Duodenal mucosa (tissue), 2 donors: ENCODE data around the gene NRXN2.

ENCODE experiments used
- H3K27ac ChIP-seq: one replicate; pipeline ENCODE4 v1.7.0; 2013; ENCODE audit warnings: low read depth, low read length
- H3K27me3 ChIP-seq, 2 donors: one replicate each; pipeline ENCODE4 v1.7.0; 2013; ENCODE audit warnings: low read length in 2 of 2, control low read depth in 1 of 2; ENCODE audit not compliant: insufficient read depth in 2 of 2, control insufficient read depth in 1 of 2
- H3K36me3 ChIP-seq, 2 donors: one replicate each; pipeline ENCODE4 v1.7.0; 2013; ENCODE audit warnings: low read length in 2 of 2, control low read depth in 1 of 2; ENCODE audit not compliant: insufficient read depth in 2 of 2, control insufficient read depth in 1 of 2
- H3K4me1 ChIP-seq, 2 donors: one replicate each; pipeline ENCODE4 v1.7.0; 2013; ENCODE audit warnings: low read length in 2 of 2, control low read depth in 1 of 2; ENCODE audit not compliant: insufficient read depth in 2 of 2, control insufficient read depth in 1 of 2
- H3K4me3 ChIP-seq, 2 donors: one replicate each; pipeline ENCODE4 v1.7.0; 2013; ENCODE audit warnings: low read length in 2 of 2, low read depth in 1 of 2
- H3K9ac ChIP-seq, 2 donors: one replicate each; pipeline ENCODE4 v1.7.0; 2013; ENCODE audit warnings: low read length in 2 of 2, low read depth in 1 of 2
- H3K9me3 ChIP-seq, 2 donors: one replicate each; pipeline ENCODE4 v1.7.0; 2013; ENCODE audit warnings: low read length in 2 of 2, control low read depth in 1 of 2; ENCODE audit not compliant: control insufficient read depth in 1 of 2

Gene NRXN2

DNA sequence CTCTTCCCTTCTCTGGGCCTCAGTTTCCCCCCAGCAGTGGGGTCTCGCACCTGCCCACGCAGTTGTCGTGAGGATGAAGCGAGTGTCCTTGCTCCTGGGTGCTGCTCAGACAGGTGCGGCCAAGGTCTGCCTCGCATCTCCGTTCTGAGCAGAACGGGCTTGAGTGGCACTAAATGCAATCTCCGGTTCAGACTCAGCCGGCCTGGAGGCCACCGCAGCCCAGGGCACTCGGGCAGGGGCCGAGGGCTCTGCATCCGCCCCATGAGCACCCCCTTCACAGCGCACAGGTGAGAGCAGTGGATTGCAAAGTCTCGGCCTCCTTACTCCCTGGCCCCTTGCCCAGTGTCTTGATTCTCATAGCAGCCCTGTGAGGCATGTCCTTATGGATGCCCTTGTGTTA lies 162.1 kb downstream of the NRXN2 start:
- Histone ChIP-seq H3K4me1 (no peaks in the 10 kb centered on the region), H3K9me3 (no peaks in the 10 kb centered on the region), H3K27me3 (no peaks in the 10 kb centered on the region), H3K4me3 (no peak overlapping the region), H3K27ac (no peak overlapping the region), H3K9ac (no peak overlapping the region), H3K36me3 (no peaks in the 10 kb centered on the region)

DNA sequence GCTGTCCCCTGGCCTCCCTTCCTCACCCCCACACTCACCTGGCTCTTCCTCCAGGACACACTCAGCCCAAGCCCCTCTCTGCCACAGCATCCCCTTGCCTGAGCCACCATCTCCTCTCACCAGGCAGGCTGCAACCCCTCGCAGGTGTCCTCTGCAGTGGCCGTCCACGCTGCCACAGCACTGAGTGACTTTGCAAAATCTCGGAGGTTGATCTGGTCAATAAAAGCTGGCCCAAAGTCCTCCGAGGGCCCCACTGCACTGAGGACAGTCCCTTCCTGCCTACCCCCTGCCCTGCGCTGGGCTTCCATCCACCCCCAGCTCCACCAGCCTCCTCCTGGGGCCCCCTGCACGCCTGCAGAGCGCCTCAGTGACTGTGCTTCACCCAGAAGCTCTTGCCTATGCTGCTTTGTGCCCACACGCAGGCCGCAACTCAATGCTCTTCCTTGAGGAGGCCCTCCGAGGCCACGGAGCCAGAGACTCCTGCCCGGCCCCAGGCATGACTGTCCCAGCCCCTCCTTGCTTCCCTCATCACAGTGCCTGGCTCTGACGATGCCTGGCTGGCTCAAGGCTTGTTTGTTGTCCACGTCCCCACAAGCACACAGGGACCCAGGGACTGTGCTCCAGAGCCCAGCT lies 162.7 kb downstream of the NRXN2 start:
- H3K4me3 ChIP-seq = no peak overlapping the region
- H3K9me3 ChIP-seq = no peaks in the 10 kb centered on the region
- H3K9ac ChIP-seq = no peak overlapping the region
- no peak overlapping the region for H3K27ac ChIP-seq
- peaks cover 0 to 1% of the 10 kb centered on the region in 2 donors for H3K4me1 ChIP-seq
- no peaks in the 10 kb centered on the region for H3K36me3 ChIP-seq
- no peaks in the 10 kb centered on the region for H3K27me3 ChIP-seq

DNA sequence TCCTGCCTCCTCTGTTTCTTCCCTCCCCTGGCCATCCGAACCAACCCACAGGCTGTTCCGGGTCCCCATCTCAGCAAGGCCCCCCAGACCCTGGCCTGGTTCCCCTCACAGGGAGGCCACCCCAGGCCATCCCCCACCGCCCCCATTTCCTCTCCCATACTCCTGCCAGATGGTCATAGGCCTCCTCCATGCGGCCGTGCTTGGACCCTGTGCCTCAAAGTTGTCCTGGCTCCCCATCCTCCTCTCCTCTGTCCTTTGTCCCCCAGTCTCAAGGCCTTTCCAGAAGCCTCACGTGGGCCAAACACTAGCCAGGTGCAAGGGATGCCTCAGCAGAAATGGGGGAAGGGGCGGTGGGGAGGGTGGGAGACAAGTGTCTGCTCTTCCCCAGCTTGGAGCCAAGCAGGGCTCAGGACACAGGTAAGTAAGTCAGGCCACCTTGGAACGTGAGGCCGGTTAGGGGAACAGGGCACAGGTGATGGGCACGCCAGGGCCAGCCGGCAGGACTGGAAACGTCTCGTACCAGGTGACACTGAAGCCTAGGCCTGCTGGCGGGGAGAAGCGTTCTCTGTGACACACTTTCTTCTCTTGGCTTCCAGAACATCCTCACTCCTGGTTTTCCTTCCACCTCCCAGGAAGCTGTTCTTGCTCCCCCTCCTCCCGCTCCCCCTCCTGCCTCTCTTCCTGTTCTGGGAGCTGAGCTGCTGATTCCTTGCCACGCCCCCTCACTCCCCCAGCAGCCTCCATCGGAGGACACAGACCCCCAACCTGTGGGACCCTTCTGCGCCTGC lies 163.5 kb downstream of the NRXN2 start:
- Histone ChIP-seq H3K4me3 (no peak overlapping the region), H3K27me3 (no peaks in the 10 kb centered on the region), H3K27ac (no peak overlapping the region), H3K9me3 (no peaks in the 10 kb centered on the region), H3K9ac (no peak overlapping the region), H3K36me3 (no peaks in the 10 kb centered on the region), H3K4me1 (peaks cover 0 to 6% of the 10 kb centered on the region in 2 donors)

DNA sequence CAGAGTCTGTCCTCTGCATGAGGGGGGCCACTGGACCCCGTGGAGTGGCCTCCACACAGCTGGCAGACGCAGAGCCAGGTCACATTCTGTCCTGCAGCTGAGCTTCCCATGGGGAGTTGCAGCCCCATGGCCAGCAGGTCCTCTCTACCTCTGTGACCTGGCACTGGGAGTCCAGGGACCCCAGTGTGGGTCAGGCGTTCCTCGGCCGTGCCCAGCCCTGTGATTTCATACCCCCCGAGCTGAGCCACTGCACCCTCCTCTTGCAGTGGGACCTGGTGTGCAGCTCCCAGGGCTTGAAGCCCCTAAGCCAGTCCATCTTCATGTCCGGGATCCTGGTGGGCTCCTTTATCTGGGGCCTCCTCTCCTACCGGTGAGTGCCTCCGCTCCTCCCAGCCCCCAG lies 164.1 kb downstream of the NRXN2 start:
- H3K27ac ChIP-seq = no peak overlapping the region
- no peaks in the 10 kb centered on the region for H3K36me3 ChIP-seq
- H3K9ac ChIP-seq = no peak overlapping the region
- H3K4me3 ChIP-seq = no peak overlapping the region
- H3K27me3 ChIP-seq = no peaks in the 10 kb centered on the region
- H3K4me1 ChIP-seq = peaks cover 0 to 9% of the 10 kb centered on the region in 2 donors
- no peaks in the 10 kb centered on the region for H3K9me3 ChIP-seq

DNA sequence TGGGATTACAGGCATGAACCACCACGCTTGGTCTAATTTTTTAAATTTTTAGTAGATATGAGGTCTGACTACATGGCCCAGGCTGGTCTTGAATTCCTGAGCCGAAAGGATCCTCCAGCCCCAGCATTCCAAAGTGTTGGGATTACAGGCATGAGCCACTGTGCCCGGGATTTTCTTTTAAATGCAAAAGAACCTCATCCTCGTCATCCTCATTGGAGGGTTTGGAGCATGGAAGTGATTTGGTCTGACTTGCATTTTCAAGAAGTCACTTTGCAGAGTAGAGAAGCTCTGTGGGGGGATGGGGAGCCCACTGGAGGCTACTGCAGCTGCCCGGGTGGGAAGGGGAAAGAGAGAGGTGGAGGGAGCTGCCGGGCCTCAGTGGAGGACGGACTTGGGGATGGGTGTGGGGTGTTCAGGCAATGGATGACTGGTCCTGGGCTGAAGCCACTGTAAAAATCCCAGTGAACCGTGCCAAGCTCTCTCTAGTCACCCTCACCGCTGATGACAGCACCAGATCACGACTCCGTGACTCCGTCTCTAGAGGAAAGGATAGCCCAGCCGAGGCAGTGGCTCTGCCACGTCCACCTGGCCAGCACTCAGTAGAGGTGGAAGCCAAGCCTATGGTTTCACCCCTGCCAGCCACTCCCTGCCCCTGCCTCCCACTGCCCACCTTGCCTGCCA lies 164.8 kb downstream of the NRXN2 start:
- H3K27ac ChIP-seq = no peak overlapping the region
- H3K4me1 ChIP-seq = peaks cover 0 to 12% of the 10 kb centered on the region in 2 donors

DNA sequence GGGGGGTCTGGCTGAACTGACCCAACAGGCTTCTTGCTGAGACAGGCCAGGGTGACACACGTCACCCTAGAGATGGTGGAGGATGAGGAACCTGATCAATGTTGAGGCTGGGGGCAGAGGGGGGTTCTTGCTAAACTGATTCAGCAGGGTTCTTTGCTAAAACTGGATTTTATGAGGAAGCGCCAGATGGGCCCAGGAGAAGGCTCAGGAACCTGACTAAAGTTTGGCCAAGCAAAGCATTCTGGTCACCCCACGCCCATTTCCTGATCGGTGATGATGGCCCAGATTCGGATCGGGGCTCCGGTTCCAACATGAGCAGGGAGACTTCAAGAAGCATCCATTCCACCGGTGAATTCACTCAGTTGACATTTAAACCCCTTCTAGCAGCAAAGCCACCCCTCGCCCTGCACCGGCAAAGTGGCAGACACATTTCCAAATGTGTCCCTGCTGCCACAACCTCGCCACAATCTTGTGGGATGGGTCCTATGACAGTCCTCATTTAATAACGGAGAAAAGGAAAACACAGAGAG lies 166.2 kb downstream of the NRXN2 start:
- H3K9me3 ChIP-seq = no peaks in the 10 kb centered on the region
- no peak overlapping the region for H3K9ac ChIP-seq
- peaks cover 0 to 12% of the 10 kb centered on the region in 2 donors for H3K4me1 ChIP-seq
- H3K36me3 ChIP-seq = no peaks in the 10 kb centered on the region
- H3K27ac ChIP-seq = no peak overlapping the region
- H3K4me3 ChIP-seq = no peak overlapping the region
- H3K27me3 ChIP-seq = no peaks in the 10 kb centered on the region

More for the DNA sequence above, 164.8 kb downstream of the NRXN2 start:
- Histone ChIP-seq H3K9me3 (no peaks in the 10 kb centered on the region), H3K27me3 (no peaks in the 10 kb centered on the region), H3K36me3 (no peaks in the 10 kb centered on the region), H3K4me3 (no peak overlapping the region), H3K9ac (no peak overlapping the region)
